IMR-90 (cell line): ENCODE results near the gene HOATZ. TPM values are rescaled to one million over a fixed set of nuclear protein-coding genes. Genes with fewer than 3 reads are reported as not detected.

Experiments
- microRNA-seq, 2 experiments: library from miRNA; stranded (forward) in 1 of 2; unstranded in 1 of 2; fragments of 10-50 nt in 1 of 2; fragments of <30 nt in 1 of 2; gene quantifications in 1 of 2; microRNA quantifications in 1 of 2; one replicate each; pipeline versions ENCODE3 to v1.1.0; 2013 to 2020; ENCODE audit not compliant: insufficient read depth in 1 of 2, insufficient read length in 1 of 2, unreplicated experiment in 1 of 2
- polyA plus RNA-seq, 3 experiments: library from polyadenylated mRNA; depleted of rRNA; stranded (reverse); fragments of >200 nt; gene quantifications; 2 replicates each; pipeline ENCODE4 v1.2.3, GENCODE V29; 2012; ENCODE audit warnings: low replicate concordance in 1 of 3
- small RNA-seq, 5 experiments: library from RNA; depleted of rRNA; stranded (forward); fragments of <200 nt; gene quantifications; one replicate each; pipeline ENCODE3, GENCODE V24; 2012
- total RNA-seq: library from RNA; depleted of rRNA; stranded (reverse); fragments of >200 nt; gene quantifications from 2 replicates; pipeline ENCODE4 v1.2.3, GENCODE V29; 2012; rRNA removed

The HOATZ gene
- total and polyA plus RNA-seq, 2 of the 4 experiments (the other 2 are of a cell fraction), result not detected

Small RNA genes within 50 kb of the gene (microRNA-seq; reads per million reads assigned to microRNA genes)
- gene MIR34B (13.1 to 23.8 reads per million in 2 experiments), gene MIR34C (193 to 6,315 reads per million in 2 experiments)

Small RNA genes within 50 kb of the gene (small RNA-seq; reads per million reads assigned to genes)
- gene MIR34B (1.7 to 156 (median 87.2) reads per million in 5 experiments), gene MIR34C (2.7 to 192 (median 113) reads per million in 5 experiments)

Other genes starting within 250 kb of the HOATZ start
- gene POU2AF3, start 216.2 kb upstream of the HOATZ start, total RNA-seq, result not detected in 2 replicates
- 0.17 TPM in 1 of 2 replicates, not detected in the other for gene POU2AF3, start 216.2 kb upstream of the HOATZ start, polyA plus RNA-seq (2012; rRNA removed)
- not detected in 2 replicates for gene POU2AF1, start 135.5 kb upstream of the HOATZ start, total RNA-seq
- not detected in 2 replicates for gene POU2AF1, start 135.5 kb upstream of the HOATZ start, polyA plus RNA-seq (2012; rRNA removed)
- not detected in 2 replicates for gene BTG4, start 2.4 kb upstream of the HOATZ start, total RNA-seq
- not detected in 2 replicates for gene BTG4, start 2.4 kb upstream of the HOATZ start, polyA plus RNA-seq (2012; rRNA removed)
- 92.5 and 111 TPM in 2 replicates for gene LAYN, start 25.9 kb downstream of the HOATZ start, total RNA-seq
- 95.1 and 118 TPM in 2 replicates for gene LAYN, start 25.9 kb downstream of the HOATZ start, polyA plus RNA-seq (2012; rRNA removed)
- gene SIK2, start 87.7 kb downstream of the HOATZ start, total RNA-seq, result 7.9 and 8.6 TPM in 2 replicates
- gene SIK2, start 87.7 kb downstream of the HOATZ start, polyA plus RNA-seq (2012; rRNA removed), result 10.2 and 10.4 TPM in 2 replicates